HK-2 (cell line): ENCODE data around the gene FAHD1.
"Not testable (repeated sequence)": the region's sequence is repeated elsewhere in the genome, so short reads cannot be mapped to it uniquely, and the experiment has no call there.

Source experiments
- DNase-seq: peaks from one replicate; pipeline ENCODE4 v3.0.0-alpha.2; 2018; ENCODE audit not compliant: unreplicated experiment

Gene FAHD1

DNA sequence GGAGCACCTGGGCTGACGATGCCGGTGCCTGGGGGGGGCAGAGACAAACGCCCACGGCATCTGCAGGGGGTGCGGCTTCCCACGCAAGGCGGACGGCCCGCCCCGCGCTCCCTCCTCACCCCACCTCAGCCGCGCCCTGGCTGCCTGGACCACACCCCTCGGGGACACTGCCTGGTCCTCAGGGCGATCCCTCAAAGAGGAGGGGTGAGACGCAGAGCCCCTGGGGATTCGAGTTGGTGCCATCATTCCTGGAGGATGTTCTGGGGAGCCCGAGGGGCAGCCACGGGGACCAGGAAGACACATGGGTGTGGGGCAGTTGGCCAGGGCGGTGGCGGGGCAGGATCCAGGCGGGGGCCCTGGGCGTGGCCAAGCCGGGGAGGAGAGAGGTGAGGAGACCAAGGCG lies 37.4 kb upstream of the FAHD1 start:
- no peak for DNase-seq

DNA sequence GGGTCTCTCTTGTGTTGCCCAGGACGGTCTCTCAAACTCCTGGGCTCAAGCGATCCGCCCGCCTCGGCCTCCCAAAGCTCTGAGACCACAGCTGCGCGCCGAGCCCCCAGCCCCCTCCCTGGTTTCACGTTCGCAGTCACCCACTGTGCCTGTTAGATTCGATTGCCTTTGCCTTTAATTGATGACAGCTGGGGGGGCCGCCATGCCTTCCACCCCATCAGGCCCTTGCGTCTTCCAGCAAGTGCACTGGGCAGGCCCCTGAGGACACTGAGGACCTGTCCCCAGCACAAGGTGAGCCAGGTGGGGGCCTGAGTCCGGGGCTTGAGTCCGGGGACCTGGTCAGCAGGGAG lies 36.8 kb upstream of the FAHD1 start:
- DNase-seq, result no peak

DNA sequence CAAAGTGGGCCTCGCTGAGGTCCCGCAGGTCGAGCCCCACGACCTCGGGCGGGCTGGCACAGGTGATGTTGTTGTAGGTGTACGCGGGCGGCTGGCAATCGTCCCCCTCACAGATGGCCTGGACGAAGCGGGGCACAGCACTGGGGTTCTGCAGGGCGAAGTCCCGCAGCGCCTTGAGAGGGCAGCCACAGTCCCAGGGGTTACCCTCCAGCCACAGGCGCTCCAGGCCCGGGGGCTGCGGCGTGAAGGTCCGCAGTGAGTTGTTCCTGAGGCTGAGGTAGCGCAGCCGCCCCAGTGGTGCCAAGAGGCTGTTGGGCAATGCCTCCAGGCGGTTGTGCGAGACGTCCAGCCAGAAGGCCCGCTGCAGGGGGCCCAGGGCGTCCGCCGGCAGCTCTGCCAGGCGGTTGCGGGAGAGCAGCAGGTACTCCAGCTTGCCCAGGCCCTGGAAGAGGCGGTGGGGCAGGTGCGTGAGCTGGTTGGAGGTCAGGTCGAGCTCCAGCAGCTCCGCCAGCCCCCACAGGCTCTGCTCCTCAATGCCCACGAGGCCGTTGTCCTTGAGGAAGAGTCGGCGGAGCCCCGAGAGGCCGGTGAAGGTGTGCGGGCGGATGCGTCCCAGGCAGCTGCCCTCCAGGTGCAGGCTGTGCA lies 36.3 kb upstream of the FAHD1 start:
- no peak for DNase-seq

DNA sequence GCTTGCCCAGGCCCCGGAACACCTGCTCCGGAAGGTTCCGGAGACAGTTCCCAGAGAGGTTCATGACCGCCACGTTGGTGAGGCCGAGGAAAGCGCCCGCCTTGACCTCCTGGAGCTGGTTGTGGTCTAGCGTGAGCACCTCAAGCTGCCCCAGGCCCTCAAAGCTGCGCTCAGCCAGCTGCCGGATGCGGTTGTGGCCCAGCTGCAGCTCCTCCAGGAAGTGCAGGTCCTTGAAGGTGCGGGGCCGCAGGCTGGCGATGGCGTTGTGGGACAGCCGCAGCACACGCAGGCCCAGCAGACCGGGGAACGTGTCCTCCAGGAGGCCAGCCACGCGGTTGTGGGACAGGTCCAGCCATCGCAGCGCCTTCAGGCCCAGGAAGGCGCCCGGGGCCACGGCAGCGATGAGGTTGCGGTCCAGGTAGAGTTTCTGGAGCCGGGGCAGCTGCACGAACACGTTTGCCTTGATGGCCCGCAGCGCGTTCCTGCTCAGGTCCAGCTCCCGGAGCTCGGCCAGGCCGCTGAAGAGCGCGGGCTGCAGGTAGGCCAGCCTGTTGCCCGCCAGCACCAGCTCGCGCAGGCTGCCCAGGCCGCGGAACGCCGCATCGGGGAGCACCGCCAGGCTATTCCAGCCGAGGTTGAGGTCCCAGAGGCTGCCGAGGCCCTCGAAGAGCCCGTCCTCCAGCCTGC lies 35.6 kb upstream of the FAHD1 start:
- no peak for DNase-seq

DNA sequence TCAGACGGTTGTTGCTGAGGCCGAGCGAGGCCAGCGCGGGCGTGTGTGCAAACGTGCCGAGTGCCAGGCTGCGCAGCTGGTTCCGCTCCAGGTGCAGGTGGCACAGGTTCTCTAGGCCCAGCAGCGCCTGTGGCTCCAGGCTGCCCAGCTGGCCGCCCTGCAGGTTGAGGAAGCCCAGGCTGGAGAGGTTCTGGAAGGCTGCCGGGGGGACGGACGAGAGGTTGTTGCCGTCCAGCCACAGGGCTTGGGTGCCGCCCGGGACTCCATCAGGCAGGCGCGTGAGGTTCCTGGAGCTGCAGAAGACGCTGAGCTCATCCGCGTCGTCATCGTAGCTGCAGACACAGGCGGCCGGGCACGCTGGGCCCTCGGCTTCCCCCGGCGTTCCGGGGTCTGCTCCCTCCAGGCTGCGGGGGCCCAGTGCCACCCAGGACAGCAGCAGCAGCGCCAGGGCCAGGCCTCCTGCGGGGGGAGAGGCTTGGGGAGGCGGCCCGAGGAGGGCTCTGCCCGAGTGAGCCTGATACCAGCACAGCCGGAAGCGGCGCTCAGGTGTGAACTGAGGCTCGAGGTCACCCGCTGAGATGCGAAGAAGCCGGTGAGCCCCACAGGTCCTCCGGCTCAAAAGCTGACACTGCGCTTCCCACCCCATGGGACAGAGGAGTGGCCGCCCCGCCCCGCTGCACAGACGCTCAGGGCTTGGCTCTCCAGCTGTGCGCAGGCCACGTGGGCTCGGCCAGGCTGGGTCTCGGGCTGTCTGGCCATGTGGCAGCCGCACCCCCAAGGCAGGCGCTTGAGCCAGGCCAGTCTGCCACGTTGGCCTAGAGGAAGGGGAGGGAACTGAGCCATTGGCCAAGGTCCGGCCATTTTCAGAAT lies 34.8 kb upstream of the FAHD1 start:
- DNase-seq, result no peak

DNA sequence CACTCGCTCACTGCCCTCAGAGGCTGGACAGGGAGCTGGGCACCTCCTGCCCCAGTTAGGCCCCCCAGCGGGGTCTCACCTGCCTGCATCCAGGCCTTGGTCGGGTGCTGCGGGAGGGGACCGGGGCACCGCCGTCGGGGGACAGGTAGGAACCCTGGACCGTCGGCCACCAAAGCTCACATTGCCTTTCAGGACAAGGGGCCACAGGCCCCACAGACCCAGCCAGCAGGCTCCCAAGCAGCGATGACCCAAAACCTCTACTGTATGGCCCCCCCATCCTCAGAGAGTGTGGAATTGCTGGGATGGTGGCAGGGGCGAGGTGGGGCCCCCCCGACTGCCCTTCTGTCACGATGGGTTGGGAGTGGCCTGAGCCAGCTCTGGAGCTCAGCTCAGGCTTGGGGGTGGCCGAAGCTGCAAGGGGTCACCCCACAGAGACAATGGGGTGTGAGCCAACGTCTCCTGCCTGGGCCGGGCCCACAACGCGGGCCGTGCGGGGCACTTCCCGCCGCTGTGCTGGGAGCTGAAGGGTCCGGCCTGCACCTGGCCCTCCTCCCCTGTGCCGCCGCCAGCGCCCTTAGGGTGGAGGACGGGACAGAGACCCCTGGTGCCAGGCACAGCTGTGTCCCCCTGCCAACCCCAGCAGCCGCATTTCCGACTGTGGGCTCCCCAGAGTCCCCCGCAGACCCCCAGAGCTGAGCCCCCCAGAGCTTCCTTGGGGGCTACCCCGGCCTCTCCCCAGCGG lies 34.0 kb upstream of the FAHD1 start:
- DNase-seq, result no peak

DNA sequence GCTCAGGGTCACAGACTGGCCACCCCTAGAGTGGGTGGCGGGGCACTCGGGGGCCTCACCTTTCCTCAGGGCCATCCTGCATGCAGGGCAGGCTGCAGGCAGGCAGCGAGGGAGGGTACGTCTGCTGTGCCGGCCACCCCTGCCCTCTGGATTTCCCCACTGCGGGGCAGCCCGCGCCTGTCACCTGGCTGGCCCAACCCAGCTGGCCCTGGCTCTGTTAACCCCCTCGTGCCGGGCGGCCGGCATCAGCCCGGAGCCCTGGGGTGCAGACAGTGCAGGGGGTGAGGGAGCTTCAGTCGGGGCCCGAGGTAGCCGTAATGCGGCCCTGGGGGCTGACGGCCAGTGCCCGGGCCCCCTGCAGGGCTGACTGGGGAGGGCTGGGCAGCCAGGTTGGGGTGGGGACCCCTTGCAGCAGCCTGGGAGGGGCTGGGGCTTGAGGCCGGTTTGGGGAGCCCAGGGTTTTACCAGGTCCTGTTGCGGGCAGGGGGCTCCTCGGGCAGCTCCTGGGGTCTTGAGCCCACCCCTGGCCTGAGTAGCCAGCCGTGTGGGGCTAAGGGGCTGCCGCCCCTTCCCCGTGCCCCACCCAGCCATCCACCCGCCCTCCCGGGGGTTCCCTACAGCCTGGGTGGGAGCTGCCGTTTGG lies 33.3 kb upstream of the FAHD1 start, which contains the start of gene IGFALS:
Gene IGFALS, minus strand, starts transcription at position 128 of the 643 bp plus-strand sequence. Its CDS starts 53 bp downstream, at position 75.
- no peak for DNase-seq

DNA sequence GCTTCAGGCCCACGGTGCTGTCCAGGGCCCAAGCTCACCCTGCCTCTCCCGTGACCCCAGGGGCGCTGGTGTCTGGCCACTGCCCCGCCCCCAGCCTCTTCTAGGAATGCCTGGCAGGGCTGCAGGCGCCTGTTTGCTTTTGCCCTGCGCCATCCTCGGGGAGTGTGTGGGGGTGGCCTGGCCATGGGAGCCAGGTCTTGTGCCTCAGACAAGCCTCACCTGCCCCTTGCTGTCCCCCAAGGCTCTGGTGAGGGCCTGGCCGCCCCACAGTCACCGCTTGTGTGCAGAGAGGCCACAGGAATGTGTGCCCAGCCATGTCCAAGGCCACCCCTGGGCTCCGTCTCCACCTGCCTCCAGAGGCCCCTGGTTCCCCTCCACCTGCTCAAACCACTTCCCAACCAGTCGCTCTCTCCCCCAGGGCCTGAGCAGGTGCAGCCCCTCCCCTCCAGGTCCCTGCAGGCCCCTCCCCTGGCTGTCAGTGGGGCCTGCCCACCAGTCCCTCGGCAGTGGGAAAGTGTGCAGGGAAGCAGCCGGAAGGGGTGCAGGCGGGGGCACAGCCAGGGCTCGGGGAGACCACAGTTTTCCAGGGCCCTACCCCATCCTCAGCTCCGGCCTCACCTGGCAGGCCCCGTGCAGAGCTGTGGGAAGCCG lies 32.7 kb upstream of the FAHD1 start:
- no peak for DNase-seq

DNA sequence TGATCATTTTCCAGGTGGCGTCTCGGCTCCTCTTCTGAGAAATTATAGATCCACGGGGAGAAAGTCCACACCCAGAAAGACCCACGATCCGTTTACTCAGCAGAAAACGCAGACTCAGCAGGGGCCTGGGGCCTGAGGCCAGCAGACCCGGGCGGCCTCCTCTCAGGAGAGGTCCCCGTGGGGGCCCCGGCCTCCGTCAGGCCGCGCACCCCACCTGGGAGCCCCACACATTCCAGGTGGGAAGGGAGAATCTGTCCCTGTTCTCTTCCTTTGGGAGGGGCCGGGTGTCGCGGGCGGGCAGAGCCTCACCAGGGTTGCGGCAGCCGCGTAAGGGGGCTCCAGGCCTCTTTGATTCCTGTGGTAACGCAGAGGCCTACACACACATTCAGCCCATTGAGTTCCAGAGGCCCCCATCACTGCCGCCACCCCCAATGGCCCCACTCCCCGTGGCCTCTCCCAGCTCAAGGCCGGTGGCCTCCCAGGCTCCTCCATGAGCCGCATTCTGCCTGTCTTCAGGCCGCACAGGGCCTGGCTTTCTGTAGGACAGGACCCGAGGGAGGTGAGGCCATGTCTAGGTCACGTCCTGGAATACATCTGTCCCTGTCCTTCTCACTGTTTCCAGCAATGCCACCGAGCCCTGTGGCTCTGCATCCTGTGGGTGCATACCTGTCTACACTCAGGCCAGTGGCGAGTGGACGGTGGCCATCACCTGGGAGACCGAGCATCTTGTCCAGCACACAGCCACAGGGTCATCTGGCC lies 31.9 kb upstream of the FAHD1 start:
- no peak for DNase-seq

DNA sequence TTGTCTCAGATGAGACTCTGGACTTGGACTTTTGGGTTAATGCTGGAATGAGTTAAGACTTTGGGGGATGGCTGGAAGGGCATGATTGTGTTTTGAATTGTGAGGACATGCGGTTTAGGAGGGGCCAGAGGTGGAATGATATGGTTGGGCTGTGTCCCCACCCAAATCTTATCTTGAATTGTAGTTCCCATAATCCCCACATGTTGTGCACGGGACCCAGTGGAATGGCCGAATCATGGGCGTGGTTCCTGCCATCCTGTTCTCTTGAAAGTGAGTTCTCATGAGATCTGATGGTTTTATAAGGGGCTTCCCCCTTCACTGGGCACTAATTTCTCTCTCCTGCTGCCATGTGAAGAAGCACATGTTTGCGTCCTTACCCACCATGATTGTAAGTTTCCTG lies 27.7 kb upstream of the FAHD1 start:
- not testable (repeated sequence) for DNase-seq

DNA sequence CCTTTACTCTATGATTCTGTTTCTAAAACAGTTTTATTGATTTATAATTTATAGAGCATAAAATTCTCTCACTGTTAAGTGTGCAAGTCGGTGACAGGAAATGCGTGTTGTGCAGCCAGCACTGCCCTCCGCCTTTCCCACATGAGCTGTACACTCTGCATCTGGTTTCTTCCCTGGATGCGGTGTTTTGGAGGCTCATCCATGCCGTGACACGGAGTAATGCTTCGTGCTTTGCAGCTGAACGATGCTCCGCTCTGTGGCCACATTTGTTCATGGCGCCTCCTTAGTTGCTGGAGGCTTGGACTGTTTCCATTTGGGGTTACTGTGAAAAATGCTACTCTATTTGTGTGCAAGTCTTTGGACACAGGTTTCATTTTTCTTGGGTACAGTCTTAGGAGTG lies 26.3 kb upstream of the FAHD1 start:
- DNase-seq, result no peak

DNA sequence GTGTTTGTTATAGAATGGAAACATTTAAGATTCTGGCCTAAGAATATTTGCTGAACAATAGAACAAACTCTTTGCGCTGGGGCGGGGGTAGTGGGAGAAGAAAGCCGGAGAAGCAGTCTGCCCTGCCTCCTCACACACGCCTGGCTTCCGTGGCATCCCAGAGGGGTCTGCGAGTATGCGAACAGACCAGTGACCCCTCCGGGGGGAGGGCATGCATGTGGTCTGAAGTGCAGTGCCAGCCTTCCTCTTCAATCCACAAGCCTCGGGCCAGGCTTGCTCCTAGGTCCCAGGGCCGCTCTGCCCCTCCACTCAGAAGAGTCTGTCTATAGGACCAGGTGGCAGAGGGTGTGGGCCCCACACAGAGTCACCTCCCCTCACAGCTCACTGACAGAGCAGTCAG lies 19.4 kb upstream of the FAHD1 start:
- no peak for DNase-seq

DNA sequence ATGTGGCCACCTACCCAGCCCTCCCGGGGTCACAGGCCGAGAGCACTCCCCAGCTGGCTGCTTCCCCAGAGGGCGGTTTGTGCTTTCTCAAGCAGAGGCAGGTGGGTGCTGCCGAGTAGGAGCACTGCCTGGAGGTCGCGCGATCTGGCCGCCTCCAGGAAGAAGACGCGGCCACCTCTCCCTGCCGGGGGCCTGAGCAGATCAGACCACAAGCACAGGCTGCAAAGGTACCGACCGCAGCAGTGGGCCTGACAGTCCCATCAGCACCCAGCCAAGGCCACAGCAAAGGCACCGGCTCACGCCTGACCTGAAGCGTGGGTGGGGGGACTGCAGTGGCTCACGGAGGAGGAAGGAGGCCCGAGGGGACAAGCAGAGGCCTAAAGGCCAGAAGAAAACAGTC lies 18.3 kb upstream of the FAHD1 start:
- DNase-seq, result no peak

DNA sequence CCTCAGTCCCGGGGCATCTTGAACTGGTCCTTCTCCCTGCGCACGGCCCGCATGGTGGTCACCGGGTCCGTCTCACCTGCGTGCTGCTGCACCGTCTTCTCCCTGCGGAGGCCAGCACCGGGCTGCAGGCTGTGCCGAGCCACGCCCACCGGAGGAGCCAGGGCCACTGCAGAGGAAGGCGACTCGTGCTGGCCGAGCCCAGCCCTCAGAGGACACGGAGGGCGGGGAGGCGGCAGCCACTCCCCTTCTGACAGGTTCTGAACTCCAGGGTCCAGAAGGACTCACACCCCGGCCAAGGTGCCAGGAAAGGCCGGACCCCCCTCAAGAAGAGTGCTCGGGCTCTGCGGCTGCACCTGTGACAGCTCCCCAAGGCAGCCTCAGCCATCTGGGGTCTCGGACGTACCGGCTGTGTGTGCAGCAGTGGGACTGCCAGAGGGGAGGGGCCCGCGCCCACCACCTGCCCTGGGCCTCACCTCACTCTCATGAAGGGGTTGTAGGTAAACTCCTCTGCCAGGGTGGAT lies 17.7 kb upstream of the FAHD1 start:
- DNase-seq, result no peak

DNA sequence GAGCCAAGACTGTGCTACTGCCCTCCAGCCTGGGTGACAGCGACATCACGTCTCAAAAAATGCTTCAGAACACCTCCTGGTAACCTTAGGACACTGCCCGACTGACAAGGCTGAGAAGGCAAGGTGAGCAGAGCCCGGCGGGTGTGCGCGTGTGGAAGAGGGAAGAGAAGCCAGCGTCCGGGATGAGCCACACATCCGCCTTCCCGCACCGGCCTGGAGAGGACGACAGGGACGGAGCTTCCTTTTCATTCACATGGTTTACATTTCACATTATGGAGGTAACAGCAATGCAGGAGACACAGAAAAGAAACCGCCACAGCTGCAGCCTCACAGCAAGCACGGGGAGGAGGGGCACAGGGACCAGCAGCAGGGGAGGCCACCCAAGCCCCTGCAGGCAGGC lies 16.9 kb upstream of the FAHD1 start:
- no peak for DNase-seq

DNA sequence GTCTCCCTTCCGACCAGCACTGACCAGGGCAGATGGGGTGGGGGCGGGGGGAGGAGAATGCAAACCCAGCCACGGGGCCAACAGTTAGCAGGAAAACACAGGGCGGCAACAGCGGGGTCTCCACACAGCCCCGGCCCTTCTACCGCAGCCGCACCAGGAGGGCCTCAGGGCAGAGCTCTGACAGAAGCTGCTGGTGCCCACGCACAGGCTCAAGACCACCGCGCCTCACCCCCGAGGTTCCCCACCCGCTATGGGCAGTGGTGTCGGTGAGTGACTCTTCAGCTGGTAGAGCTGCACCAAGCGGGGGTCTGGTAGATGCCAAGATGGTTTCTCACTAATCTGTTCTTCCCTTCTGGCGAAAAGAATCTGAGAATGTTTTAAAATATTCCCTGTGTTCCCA lies 16.5 kb upstream of the FAHD1 start:
- no peak for DNase-seq

DNA sequence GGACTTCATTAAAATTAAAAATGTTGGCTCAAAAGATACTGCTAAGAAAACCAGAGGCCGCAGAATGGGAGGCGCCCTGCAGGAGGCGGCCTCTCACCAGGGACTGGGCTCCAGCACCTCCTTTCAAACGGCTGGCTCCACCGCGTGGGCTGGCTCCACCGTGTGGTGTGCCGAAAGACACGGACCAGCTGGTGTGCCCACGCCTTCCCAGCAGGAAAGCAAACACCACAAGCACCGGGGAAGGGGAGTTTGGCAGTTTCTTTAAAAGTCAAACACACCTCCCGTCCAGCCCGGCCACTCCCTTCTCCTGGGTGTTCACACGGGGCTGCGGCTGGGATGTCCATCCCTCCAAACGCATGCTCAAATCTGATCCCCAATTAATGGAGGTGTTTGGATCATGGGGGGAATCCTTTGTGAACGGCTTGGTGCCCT lies 14.3 kb upstream of the FAHD1 start:
- no peak for DNase-seq

DNA sequence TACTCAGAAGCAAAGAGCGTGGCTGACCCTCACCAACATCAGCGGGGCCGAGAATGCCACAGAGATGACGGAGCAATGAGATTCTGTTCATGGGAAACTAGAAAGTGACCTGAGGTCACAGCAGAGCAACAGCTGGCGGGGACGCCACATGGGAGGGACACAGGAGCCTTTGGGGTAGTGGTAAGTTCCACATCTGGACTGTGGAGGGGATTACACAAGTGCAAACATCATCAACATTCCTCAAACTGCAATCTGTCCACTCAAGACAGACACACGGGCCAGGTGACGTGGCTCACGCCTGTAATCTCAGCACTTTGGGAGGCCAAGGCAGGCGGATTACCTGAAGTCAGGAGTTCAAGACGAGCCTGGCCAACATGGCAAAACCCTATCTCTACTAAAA lies 11.5 kb upstream of the FAHD1 start:
- DNase-seq, result no peak

DNA sequence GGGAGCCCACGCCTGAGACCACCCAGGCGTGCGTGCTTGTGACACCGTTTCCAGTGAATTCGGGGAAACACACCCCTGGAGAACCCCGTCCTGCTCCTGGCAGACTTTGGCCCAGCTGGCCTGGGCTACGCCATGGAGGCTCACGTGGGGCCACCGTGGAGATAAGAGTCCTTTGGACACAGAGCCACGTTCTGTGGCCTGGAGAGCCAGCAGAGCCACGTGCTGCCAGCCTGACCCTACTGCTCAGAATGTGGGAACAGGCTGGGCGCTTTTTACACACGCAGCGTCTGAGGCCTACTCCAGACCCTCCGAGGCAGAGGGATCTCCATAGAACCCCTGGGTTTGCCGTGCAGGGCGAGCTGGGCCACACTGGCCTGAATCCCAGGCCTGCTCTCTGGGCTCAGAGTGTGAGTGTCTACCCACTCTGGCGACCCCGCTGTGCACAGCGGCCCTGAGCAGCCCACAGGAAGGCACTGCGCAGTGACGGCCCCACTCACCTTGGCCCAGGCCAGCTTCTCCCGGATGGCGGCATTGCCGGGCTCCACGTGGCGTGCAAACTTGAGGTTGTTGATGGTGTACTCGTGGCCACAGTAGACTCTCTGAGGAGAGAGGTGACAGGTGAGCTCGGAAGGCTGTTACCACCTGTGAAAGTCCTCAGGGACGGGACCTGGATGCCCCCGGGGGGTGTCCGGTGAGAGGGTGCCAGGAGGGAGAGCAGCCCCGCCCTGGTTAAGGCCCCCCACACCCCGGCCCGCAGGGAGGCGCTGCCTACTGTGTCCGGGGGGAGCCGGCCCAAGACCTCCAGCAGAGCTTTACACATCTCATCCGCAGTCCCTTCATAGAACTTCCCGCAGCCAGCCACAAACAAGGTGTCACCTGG lies 10.4 kb upstream of the FAHD1 start:
- DNase-seq, result no peak
